ENCODE results near the gene DLX6.
A peak's percentile ranks its signal among the peaks of the same experiment; 100 is the strongest.
"Not testable (repeated sequence)": the region's sequence is repeated elsewhere in the genome, so short reads cannot be mapped to it uniquely, and the experiment has no call there.

Gene DLX6

DNA sequence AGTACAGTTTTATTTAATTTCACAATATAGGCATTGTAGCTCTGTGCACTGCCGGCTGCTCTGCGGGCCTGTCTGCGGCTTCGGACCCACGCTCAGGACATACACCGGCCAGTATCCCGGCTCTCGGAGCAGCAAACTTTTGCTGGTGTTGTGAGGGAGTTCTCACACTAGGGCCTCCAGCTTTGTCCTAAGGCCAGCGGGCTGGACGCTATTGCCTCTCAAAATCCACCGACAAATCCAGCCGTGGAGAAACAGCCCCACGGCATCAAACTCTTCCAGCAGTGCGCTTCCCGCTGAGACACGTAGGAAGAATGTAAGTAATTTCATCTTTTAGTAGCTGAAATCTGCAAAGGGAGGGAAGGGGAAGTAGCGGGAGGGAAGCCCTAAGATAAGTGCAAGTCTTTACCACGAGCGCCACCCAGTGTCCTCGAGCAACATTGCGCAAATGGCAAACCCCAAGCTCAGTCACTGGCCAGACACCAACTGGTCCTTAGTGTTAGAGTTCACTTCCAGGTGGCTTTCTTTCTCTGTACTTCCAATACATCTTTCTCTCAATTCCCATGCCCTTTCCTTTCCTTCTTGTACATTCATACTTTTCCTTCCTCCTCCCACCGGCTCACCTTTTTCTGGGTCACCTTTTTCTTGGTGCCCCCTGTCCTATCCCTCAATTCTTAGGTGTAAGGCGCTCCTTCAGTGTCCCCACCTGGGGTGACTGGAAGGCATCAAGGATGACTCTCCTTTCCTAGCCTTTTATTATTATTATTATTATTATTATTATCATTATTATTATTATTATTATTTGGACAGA, 22.3 kb downstream of the DLX6 start:
- H3K36me3 ChIP-seq (replicated peaks): no peaks in the 10 kb centered on the region; the same call in 1 of the 2 replicates
- 0 out of 2 replicates have a peak overlapping the region, but pooled peaks have one; percentile 8 for H3K4me3 ChIP-seq
- peak; percentile 85 for DNase-seq (ENCODE audit: low spot score in 2 of 2)
- in situ Hi-C loops (cut with MboI; ENCODE audit: low sequenced_read_pairs): loop anchor here (10.0 kb wide), 3 partner anchors 613 to 1113 kb away; no protein-coding TSS in a partner anchor
- H3K4me1 ChIP-seq: peaks cover 9% of the 10 kb centered on the region
- H3K9me3 ChIP-seq: no peaks in the 10 kb centered on the region
- H3K27me3 ChIP-seq (ENCODE audit: low read depth): no peaks in the 10 kb centered on the region

DNA sequence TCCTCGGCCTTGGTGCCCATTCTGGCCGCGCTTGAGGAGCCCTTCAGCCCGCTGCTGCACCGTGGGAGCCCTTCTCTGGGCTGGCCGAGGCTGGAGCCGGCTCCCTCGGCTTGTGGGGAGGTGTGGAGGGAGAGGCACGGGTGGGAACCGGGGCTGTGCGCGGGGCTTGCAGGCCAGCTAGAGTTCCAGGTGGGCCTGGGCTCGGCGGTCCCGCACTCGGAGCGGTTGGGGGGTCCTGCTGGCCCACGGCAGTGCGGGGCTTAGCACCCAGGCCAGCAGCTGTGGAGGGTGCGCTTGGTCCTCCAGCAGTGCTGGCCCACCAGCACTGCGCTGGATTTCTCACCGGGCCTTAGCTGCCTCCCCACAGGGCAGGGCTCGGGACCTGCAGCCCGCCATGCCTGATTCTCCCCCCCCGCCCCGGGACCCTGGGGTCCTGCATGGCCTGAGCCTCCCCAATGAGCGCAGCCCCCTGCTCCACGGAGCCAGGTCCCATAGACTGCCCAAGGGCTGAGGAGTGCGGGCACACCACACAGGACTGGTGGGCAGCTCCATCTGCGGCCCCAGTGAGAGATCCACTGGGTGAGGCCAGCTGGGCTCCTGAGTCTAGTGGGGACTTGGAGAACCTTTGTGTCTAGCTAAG, 29.0 kb downstream of the DLX6 start:
- in situ Hi-C loops (cut with MboI; ENCODE audit: low sequenced_read_pairs); H3K9me3 ChIP-seq; H3K36me3 ChIP-seq (replicated peaks); H3K4me1 ChIP-seq; H3K4me3 ChIP-seq; H3K27me3 ChIP-seq (ENCODE audit: low read depth); DNase-seq (ENCODE audit: low spot score in 2 of 2): not testable (repeated sequence)

DNA sequence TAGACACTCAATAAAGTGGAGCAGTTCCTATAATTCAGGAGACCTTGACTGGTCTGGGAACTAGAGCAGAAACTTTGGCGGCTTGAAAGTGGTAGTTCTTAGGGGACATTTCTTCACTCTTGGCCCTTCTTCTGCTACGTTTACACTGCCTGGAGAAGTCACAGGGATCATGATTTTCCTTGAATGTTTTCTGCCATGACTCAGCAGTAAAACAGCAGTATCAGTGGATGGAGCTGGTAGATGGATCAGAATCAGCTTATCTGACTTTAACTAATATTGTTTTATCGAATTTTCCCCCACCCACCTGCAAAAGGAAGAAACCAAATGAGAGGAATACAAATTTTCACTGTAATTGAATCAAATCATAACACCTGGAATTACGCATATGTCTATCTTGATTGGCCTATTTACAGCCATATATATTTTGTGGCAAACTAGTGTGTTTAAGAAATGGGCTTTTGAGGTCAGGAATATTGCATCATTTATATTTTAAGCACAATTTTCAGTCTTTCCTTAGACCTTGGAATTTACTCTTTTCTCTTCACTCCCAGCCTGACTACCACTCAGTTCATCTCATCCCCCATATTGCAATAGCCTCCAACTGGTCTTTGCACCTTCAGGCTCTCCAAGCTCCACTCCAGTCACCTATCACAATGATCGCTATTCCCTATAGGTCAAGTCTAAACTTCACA, 34.2 kb downstream of the DLX6 start:
- no peaks in the 10 kb centered on the region for H3K9me3 ChIP-seq
- no peaks in the 10 kb centered on the region for H3K4me1 ChIP-seq
- in situ Hi-C loops (cut with MboI; ENCODE audit: low sequenced_read_pairs): no loop called here

DNA sequence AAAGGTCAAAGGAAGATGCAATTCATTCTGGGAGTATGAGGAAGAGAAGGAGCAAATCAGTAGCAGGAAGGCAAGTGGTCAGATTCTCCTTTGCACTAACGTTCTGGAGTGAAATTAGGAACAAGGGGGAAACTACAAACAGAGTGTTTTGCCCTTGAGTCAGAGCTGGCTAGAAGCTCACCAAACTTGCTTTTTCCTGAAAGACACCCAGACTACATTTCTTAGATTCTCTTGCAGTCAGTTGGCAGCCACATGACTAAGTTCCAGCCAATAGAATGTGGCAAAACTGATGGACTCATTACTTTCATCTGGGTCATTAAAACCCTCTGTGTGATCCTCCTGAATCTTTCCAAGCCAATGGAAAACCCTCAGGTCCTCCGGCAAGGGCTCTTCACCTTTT, 37.9 kb downstream of the DLX6 start:
- in situ Hi-C loops (cut with MboI; ENCODE audit: low sequenced_read_pairs): no loop called here
- Histone ChIP-seq H3K9me3 (peaks cover 4% of the 10 kb centered on the region; the same call in 1 of the 2 replicates), H3K36me3 (replicated peaks) (no peaks in the 10 kb centered on the region), H3K27me3 (ENCODE audit: low read depth) (peaks cover 19% of the 10 kb centered on the region), H3K4me3 (no peak overlapping the region), H3K4me1 (no peaks in the 10 kb centered on the region)
- no peak for DNase-seq (ENCODE audit: low spot score in 2 of 2)

More for the DNA sequence above, 34.2 kb downstream of the DLX6 start:
- Histone ChIP-seq H3K27me3 (ENCODE audit: low read depth) (peaks cover 19% of the 10 kb centered on the region), H3K36me3 (replicated peaks) (no peaks in the 10 kb centered on the region), H3K4me3 (no peak overlapping the region)
- no peak for DNase-seq (ENCODE audit: low spot score in 2 of 2)

Measured in HAP-1 (cell line).